Heart right ventricle (tissue), 16 donors: Measurements from ENCODE around the gene ZNF581. TPM values are rescaled to one million over a fixed set of nuclear protein-coding genes. Genes with fewer than 3 reads are reported as not detected.

ENCODE experiments used
- ATAC-seq, 8 donors: fragments of 200-7000 bp; cut with Tn5 transposase; one replicate each; pipeline ENCODE4 v1.9.1; 2020; ENCODE audit warnings: mild to moderate bottlenecking in 8 of 8, moderate library complexity in 8 of 8, moderate number of reproducible peaks in 1 of 8
- DNase-seq, 2 donors: peaks; one replicate each; pipeline ENCODE4 v3.0.0-alpha.2; 2020
- H3K27ac ChIP-seq, 10 donors: fragments of 200-600 bp; sonication (generic) in 2 of 10; one replicate each; pipeline versions ENCODE4 v1.5.0 to v1.8.0; 2020 to 2022; ENCODE audit warnings: mild to moderate bottlenecking in 3 of 10
- H3K27me3 ChIP-seq, 7 donors: fragments of 200-600 bp; one replicate each; pipeline ENCODE4 v1.8.0; 2021 to 2022; ENCODE audit warnings: mild to moderate bottlenecking in 2 of 7
- H3K36me3 ChIP-seq, 9 donors: fragments of 200-600 bp; sonication (generic) in 1 of 9; one replicate each; pipeline versions ENCODE4 v1.5.0 to v1.8.0; 2020 to 2022; ENCODE audit warnings: mild to moderate bottlenecking in 2 of 9
- H3K4me1 ChIP-seq, 9 donors: fragments of 200-600 bp; sonication (generic) in 1 of 9; one replicate each; pipeline versions ENCODE4 v1.5.0 to v1.8.0; 2020 to 2022; ENCODE audit warnings: mild to moderate bottlenecking in 4 of 9
- H3K4me3 ChIP-seq, 10 donors: fragments of 200-600 bp; sonication (generic) in 2 of 10; one replicate each; pipeline versions ENCODE4 v1.5.0 to v1.8.0; 2020 to 2022; ENCODE audit warnings: mild to moderate bottlenecking in 7 of 10, moderate library complexity in 2 of 10
- H3K9me3 ChIP-seq, 11 donors: fragments of 200-600 bp in 10 of 11; sonication (generic) in 2 of 11; one replicate each; pipeline versions ENCODE4 v1.5.0 to v1.8.0; 2013 to 2022; ENCODE audit warnings: mild to moderate bottlenecking in 2 of 11, control low read depth in 1 of 11, moderate library complexity in 1 of 11
- WGBS, 2 donors: extraction: QIAGEN DNeasy Blood & Tissue Kit; methylation state at CpG; one replicate each; pipeline ENCODE4 v1.1.7; 2013; ENCODE audit warnings: inconsistent platforms in 1 of 2; 5-methylcytosine and 5-hydroxymethylcytosine counted together
- intact Hi-C, 10 donors: fragments of 100-400 bp; cut with DNase I; formaldehyde crosslinking; loops; one replicate each; pipeline versions ENCODE4 v1.11.1 to v1.14.2; 2022
- polyA plus RNA-seq, 2 donors: library from polyadenylated mRNA; stranded (reverse); fragments of 200-250 nt; gene quantifications; one replicate each; pipeline ENCODE4 v1.2.3, GENCODE V29; 2013
- total RNA-seq, 10 donors: library from RNA; stranded (reverse); fragmentation: NEBNext Ultra II Directional in 3 of 10; extraction: Animal tissue kit (Norgen Biotek cat#: 25700) in 3 of 10; gene quantifications; one replicate each; pipeline versions ENCODE4 v1.2.1 to v1.2.4, GENCODE V29; 2021 to 2023
- TF ChIP-seq, protein P1 (sequence below), 9 donors: fragments of 200-600 bp; sonication (generic) in 2 of 9; IDR thresholded peaks; one replicate each; pipeline versions ENCODE4 v1.5.0 to v1.8.0; 2021 to 2022; ENCODE audit warnings: antibody characterized with exemption in 9 of 9, mild to moderate bottlenecking in 5 of 9, moderate library complexity in 1 of 9
- donor health status: Arrhythmogenic right ventricular cardiomyopathy.
- donor health status: ischemic (EF 13 %, LVEDD 7.1; RV severe dilation, severe dysfunction).
- donor health status: healthy with polysubstance abuse.
- donor health status: DM: no; HTN: yes; CAD: no.
- donor health status: DM: no; HTN: no; CAD: no.
- donor health status: ischemic (EF 25% LVEDD 6.9; RV normal size, moderate dysfunction).
- donor health status: ischemic (EF 25% LVEDD 5.7; RV mildly dilated, moderate dysfunction).
- donor health status: healthy.
- donor health status: DM: yes; HTN: yes; CAD: no.
- donor health status: Ischemic cardiomyopathy.
- donor health status: ischemic (EF 35%, LVEDD 5.7; RV mildly dilated, moderate dysfunction).
- donor health status: nonischemic (EF 11% LVEDD 7.7; RV severe dilation, severe dysfunction).
- donor health status: DM: yes; HTN: yes; CAD: no.
- donor health status: PGD.
- donor health status: ischemic (EF 29% LVEDD 5.4; RV normal size, mild dysfunction).
- donor health status: nonischemic (EF 23%, LVEDD 6.1; RV moderate dilation, normal function).

ZNF581 gene
- total and polyA plus RNA-seq, 12 donors: 4.0 to 15.6 (median 6.5) TPM

DNA sequence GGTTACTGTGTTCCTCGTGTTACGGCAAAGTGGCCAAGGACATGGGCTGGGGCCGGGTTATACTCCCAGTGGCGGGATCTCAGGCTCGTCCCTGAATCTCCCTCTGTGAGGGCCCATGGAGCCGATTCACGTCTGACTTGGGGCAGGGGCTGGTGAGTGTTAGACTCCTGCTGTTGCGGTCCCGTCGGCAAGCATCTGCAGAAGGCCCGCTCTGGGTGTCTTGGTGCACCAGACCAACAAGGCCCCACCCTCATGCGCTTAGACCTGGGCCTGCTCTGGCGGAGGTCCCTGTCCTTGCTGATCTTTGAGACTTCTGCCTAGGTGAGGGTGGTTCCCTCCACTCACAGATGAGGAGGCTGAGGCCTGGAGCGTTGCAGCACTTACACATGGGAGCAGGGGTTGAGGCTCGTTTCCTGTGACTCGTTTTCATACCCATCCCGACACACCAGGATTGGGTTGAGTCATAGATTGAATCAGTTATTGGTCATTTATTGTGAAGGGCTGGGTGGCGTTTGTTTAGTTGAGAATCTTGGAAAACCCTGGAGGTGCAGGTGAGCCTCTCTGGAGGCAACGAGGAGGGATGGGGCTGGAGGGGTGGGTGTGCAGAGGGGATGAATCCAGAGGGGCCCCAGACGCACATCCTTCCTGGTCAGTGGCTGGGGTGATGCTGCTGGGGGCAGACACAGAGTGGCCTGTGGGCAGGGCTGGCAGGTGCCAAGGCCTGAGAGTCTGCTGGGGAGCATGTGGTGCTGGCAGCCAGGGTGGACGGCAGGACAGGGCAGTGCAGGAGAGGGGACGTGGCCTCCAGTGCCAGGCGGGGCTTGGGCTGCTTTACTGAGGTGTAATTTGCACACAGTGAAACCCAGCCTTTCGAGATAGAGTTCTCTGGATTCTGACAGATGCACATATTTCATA lies 36.2 kb downstream of the ZNF581 start:
- H3K4me1 ChIP-seq: peaks cover 13 to 66% (median 55%) of the 10 kb centered on the region in 9 donors
- 88% methylated on average over 24 of the region's 24 CpGs for WGBS, 2 donors
- no peak for ATAC-seq
- peak overlapping the region in 1 of 10 donors; percentile 96 for H3K27ac ChIP-seq
- peaks cover 0 to 76% (median 34%) of the 10 kb centered on the region in 9 donors for H3K36me3 ChIP-seq
- no peak for DNase-seq
- TF ChIP-seq, protein P1, sequence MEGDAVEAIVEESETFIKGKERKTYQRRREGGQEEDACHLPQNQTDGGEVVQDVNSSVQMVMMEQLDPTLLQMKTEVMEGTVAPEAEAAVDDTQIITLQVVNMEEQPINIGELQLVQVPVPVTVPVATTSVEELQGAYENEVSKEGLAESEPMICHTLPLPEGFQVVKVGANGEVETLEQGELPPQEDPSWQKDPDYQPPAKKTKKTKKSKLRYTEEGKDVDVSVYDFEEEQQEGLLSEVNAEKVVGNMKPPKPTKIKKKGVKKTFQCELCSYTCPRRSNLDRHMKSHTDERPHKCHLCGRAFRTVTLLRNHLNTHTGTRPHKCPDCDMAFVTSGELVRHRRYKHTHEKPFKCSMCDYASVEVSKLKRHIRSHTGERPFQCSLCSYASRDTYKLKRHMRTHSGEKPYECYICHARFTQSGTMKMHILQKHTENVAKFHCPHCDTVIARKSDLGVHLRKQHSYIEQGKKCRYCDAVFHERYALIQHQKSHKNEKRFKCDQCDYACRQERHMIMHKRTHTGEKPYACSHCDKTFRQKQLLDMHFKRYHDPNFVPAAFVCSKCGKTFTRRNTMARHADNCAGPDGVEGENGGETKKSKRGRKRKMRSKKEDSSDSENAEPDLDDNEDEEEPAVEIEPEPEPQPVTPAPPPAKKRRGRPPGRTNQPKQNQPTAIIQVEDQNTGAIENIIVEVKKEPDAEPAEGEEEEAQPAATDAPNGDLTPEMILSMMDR (IDR thresholded peaks at IDR 0.05): no peak
- no peaks in the 10 kb centered on the region for H3K9me3 ChIP-seq
- no peak overlapping the region for H3K4me3 ChIP-seq
- H3K27me3 ChIP-seq: no peaks in the 10 kb centered on the region
- intact Hi-C loops: no loop called here

DNA sequence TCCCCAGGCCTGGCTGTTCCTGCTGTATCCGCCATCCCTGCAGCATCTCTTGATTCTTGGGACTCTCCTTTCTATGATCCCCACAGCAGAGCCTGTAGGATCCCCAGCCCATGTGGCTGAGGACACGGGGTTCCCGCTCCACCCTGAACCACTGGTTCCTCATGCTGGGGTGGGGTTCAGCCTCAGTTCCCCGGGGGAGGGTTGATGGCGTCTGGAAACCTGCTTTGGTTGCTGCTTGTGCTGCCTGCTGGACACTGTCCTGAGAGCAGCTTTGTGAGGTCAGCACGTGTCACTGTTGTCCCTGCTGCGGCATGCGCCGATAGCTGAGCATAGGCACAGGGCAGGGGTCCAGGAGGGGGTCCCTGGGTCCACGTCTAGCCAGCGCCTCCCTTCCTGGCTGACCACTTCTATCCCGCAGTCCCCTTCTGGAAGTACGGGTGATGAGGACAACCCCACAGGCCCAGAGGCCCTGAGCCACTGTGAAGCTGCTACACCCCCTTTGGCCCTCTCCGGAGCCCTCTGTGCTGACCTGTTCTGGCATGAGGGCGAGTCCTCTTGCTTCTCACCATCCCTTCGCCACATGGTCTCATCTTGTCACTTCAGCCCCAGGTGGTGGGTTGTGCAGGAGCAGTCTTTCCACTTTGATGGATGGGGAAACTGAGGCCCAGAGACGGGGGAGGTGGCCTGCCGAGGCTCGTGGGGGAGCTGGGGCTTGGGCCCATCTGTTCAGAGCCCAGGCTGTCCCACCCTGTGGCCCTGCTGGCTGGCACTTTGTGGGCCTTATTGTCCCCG lies 37.1 kb downstream of the ZNF581 start:
- Histone ChIP-seq H3K9me3 (no peaks in the 10 kb centered on the region), H3K36me3 (peaks cover 0 to 86% (median 40%) of the 10 kb centered on the region in 9 donors), H3K27ac (peak overlapping the region in 1 of 10 donors; percentile 3), H3K4me3 (no peak overlapping the region), H3K4me1 (peaks cover 13 to 63% (median 51%) of the 10 kb centered on the region in 9 donors), H3K27me3 (no peaks in the 10 kb centered on the region)
- intact Hi-C loops: no loop called here
- WGBS, 2 donors: 87 to 92% methylated on average over 20 of the region's 20 CpGs
- no peak for DNase-seq
- no peak for ATAC-seq
- TF ChIP-seq, protein P1 (IDR thresholded peaks at IDR 0.05): no peak

DNA sequence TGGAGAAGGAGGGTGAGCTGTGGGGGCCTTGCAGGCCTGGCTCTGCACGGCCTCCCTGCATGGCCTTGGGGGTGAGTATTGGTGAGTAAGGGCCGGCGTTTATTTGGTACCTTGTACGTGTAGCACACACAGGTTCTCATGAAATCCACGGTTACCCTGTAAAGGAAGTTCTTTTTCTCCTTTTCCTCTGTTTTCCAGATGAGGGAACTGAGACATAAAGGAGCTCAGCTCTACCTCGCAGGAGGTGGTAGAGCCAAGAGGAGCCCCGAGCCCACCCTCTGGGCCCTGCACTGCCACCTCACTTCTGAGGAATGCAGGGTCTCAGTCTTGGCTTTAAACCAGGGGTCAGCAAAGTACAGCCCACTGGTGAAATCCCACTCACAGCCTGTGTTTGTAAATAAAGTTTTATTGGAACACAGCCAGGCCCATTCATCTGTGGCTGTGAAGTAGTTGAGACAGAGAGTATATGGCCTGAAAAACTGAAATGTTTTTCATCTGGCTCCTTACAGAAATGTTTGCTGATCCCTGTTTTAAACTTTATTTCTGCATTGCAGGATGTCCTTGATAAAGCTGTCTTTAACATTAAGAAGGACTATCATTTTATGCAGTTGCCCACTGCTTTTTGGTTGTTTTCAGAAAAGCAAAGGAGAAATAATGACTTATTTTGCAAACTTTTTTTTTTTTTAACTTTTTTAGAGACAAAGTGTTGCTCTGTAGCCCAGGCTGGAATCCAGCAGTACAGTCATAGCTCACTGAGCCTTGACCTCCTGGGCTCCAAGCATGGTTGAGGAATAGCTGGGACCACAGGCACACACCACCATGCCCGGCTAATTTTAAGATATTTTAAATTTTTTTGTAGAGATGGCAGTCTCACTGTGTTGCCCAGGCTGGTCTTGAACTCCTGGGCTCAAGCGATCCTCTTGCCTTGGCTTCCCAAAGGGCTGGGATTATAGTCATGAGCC lies 38.0 kb downstream of the ZNF581 start:
- Histone ChIP-seq H3K4me1 (peaks cover 13 to 63% (median 42%) of the 10 kb centered on the region in 9 donors), H3K36me3 (peaks cover 0 to 95% (median 48%) of the 10 kb centered on the region in 9 donors), H3K9me3 (no peaks in the 10 kb centered on the region), H3K27me3 (no peaks in the 10 kb centered on the region), H3K27ac (peak overlapping the region in 1 of 10 donors; percentile 3), H3K4me3 (no peak overlapping the region)
- WGBS, 2 donors: 85 to 87% methylated on average over 9 of the region's 9 CpGs
- ATAC-seq (no peak), DNase-seq (no peak)
- intact Hi-C loops: no loop called here
- TF ChIP-seq, protein P1 (IDR thresholded peaks at IDR 0.05): no peak
